Fibroblast of the conjunctiva (primary cell): Measurements from ENCODE around the gene HOTAIR.

ENCODE experiments used
- DNase-seq: peaks from one replicate; pipeline ENCODE4 v3.0.0-alpha.2; 2010; ENCODE audit warnings: low read depth

Gene HOTAIR

DNA sequence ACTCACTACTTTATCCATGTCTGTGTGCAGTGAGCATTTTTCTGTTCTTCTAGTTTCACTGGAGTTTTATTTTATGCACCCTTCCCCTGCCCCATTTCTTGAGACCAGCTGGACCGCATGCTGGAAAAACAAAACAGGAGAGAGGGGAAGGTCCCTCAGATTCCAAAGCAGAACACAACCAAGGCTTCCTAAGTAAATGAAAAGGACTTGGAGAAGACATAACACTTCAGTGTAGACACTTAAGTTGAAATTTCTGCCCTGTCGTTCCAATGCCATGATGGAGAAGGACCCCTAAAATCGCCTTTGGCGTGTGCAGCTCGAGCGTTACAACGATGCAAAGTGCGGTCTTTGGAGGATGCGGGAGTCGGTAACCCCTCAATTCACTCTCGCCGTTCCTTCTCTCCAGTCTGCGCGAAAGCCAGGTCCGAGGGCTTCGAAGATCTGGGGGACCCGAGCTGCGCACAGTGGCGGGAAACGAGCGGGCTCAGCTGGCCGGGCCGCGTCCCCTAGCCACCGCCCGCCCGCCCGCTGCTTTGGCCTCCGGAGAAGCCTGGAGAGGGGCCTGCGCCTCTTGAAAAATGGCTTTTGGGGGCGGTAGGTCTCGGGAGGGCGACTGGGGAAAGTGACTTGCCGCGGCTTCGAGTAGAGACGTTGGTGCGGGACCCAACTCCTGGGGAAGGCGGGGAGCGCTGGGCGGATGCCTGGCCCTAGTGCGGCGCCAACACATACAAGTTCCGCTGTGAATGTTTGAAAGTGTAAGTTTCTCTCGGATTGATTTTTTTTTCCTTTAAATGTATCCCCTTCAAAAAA lies 47.3 kb downstream of the HOTAIR start:
- DNase-seq, result no peak

DNA sequence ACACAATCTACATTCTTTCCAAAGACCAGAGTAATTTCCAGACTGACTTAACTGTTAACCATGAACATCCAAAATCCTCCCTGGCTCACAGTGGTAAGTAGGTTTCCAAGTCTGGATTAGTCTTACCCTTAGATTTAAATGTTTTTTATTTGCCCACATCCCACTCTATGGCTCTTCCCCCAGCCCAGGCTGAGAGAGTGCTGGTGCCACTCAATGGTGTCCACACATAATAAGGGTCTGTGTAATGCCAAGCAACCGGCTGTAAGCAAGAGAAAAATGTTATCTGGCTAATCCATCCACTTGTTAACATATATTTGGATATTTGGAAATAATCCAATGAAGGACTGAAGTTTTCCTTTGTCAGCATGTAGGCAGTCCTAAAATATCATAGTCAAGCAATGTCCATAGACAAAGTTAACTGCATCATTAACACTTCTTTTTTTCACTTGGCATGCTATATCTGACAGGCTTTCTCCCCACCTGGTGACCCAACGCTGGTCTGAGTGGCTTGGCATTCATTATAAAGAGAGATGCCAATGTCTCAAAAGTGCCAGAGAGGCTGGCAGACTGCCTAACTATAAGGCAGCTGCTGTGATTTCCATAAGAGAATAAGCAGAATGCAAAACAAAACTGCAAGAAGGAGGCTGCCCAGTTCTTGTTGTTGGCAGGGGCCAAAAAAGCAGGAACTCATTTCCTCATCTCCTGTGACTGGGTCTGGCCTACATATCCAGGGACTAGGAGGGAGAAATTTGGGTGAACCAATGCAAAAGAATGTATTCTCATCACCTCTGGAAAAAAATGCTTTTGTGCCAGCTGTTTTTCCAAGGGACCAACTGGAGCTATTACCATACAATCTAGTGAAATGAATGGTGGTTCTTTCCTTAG lies 50.0 kb downstream of the HOTAIR start:
- DNase-seq, result no peak

DNA sequence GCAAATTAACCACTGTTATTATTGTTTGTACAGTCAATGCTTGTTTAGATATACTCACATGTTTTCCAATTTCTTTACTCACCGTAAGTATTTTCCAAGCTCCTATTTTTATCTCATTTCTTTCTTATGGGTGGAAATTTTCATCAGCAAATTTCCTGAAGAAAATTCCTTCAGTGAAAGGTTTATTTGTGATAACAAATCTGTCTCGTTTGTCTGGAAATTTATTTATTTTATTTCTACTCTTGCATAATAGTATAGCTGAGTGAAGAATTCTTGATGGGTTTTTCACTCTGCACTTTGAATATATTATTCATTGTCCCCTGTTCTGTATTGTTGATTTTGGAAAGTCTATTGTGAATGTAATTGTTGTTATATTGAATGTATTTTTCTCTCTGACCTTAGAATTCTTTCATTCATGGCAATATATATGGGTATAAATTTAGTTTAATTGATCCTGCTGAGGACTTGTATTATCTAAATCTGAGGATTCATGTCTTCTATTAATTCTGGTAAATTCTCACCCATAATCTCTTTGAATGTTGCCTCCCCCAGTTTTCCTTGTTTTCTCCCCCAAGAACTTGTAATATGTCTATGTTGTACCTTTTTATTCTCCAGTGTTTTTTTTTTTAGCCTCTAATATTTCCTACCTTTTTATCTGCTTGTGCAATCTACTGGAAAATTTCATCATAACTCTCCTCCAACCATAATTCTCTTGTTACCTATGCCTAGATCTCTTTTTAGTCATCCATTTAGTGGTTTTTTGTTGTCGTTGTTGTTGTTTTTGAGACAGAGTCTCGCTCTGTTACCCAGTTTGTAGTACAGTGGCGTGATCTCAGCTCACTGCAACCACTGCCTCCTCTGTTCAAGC lies 57.7 kb downstream of the HOTAIR start:
- no peak for DNase-seq
